GM12875 (cell line): ENCODE measurements around the gene PXDN.

Experiments used
- H3K4me3 ChIP-seq: one replicate; pipeline ENCODE4 v1.5.1; 2011; ENCODE audit warnings: low read depth, low read length, control low read depth
- CTCF ChIP-seq: IDR thresholded peaks from 2 replicates; pipeline ENCODE4 v1.5.1; 2011; ENCODE audit warnings: low read depth, mild to moderate bottlenecking, control low read depth, inconsistent platforms, low read length, moderate library complexity, borderline replicate concordance; ENCODE audit not compliant: insufficient read depth

PXDN gene

DNA sequence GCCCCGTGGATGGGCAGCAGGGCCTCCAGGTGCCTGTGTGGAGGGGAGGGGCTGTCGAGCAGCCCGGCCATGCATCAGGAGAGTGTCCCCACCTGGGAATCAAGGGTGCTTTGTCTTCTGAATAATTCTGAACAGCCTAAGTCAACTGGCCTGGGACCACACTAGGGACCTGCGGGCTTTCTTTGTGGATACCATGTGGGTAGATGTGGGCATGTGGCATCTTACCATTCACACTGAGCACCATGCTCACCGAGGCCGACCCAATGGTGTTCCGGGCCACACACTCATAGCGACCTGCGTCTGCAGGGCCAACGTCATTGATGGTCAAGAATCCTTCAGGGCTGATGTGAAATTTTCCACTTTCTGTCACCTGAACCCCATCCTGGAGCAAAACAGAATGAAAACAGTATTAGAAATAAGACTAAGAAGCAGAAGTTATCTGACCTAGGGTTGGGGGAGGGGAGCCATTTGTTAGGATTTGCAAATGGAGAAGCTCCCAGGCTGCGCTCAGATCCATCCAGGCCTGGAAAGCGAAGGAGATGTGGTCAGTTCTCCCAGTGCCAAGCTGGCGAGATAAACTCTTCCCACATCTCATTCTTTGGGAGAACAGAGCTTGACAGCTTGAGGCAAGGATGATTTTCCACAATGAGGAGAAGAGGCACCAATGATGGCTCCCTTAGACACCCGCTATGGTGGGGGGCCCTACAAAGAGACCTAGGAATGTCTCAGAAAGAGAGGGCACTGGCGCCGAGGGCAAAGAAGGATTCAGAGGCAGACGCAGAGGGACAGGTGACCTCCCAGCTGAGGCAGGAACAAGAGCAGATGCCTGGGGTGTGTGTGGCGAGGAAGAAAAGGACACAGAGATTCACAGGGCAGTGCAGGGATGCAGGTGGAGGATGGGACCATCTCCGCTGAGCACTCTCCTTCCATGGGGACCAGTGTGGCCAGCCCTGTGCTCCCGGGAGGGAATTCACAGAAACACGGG, 83.4 kb downstream of the PXDN start:
- H3K4me3 ChIP-seq: no peak overlapping the region
- TF ChIP-seq CTCF: no peak

- no peak for TF ChIP-seq CTCF
- no peak overlapping the region for H3K4me3 ChIP-seq
These were observed 84.3 kb downstream of the PXDN start for GRCh38 chr2:1659951-1660565.

- TF ChIP-seq CTCF: no peak
- no peak overlapping the region for H3K4me3 ChIP-seq
These were observed 85.7 kb downstream of the PXDN start for GRCh38 chr2:1658394-1659151.

DNA sequence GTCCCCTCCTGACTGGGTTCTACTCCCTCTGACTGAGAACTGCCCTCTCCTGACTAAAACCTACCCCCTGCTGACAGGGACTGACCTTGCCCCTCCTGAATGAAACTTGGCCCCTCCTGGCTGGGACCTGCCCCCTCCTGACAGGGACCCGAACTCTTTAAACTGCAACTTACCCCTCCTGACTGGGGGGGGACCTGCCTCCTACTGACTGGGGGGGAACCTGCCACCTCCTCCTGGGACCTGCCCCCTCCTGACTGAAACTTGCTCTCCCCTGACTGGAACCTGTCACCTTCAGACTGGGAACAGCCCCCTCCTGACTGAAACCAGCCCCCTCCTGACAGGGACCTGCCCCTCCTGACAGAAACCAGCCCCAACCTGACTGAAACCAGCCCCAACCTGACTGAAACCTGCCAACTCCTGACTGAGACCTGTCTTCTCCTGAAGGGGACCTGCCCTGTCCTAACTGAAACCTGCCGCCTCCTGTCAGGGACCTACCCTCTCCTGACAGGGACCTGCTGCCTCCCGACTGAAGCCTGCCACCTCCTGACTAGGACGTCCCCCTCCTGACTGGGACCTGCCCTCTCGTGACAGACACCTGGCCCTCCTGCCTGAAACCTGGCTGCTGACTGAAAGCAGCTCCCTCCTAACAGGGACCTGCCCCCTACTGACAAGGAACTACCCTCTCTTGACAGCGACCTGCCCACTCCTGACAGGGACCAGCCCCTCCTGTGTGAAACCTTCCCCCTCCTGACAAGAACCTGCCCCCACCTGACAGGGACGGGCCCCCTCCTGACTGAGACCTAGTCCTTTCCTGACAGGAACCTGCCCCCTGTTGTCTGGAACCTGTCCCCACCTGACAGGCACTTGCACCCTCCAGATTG, 87.1 kb downstream of the PXDN start:
- TF ChIP-seq CTCF: no peak
- H3K4me3 ChIP-seq: no peak overlapping the region

DNA sequence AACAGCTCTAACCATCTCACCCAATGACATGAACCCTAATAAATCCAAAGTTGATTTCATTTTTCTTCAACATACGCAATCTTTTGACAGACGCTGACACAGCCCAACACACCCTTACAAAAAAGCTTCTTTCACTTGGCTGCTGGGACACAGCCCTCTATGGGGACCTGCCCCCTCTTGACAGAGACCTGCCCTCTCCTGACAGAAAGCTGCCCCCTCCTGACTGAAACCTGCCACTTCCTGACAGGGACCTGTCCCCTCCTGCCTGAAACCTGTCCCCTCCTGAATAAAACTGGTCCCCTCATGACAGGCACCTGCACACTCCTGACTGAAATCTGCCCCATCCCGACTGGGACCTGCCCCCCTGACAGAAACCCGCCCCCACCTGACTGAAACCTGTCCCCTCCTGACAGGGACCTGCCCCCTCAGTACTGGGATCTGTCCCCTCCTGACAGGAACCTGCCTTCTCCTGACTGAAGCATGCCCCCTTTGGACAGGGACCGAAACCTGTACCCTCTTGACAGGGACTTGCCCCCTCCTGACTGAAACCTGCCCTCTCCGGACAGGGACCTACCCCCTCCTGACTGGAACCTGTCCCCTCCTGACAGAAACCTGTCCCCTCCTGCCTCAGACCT, 87.9 kb downstream of the PXDN start:
- H3K4me3 ChIP-seq: no peak overlapping the region
- no peak for TF ChIP-seq CTCF

GRCh38 chr2:1655461-1655860, 88.9 kb downstream of the PXDN start:
- TF ChIP-seq CTCF: no peak
- no peak overlapping the region for H3K4me3 ChIP-seq
